Fibroblast of the aortic adventitia (primary cell): ENCODE data around the gene PFKFB4. TPM values are rescaled to one million over a fixed set of nuclear protein-coding genes. Genes with fewer than 3 reads are reported as not detected.
"Not testable (repeated sequence)": the region's sequence is repeated elsewhere in the genome, so short reads cannot be mapped to it uniquely, and the experiment has no call there.

Experiments
- DNase-seq: peaks from one replicate; pipeline ENCODE4 v3.0.0-alpha.2; 2010; ENCODE audit warnings: low read depth
- H3K4me3 ChIP-seq: 2 replicates; pipeline ENCODE4 v1.5.1; 2011; ENCODE audit warnings: low read depth, mild to moderate bottlenecking, control low read depth, low read length, moderate library complexity
- total RNA-seq: library from RNA; depleted of rRNA; stranded (reverse); fragments of >200 nt; gene quantifications from 2 replicates; pipeline ENCODE4 v1.2.3, GENCODE V29; 2012; ENCODE audit warnings: low replicate concordance
- TF ChIP-seq, protein P1 (sequence below): IDR thresholded peaks from 2 replicates; pipeline ENCODE4 v1.5.1; 2011; ENCODE audit warnings: mild to moderate bottlenecking, low read length, control low read depth, inconsistent platforms; ENCODE audit not compliant: insufficient read depth

The PFKFB4 gene
- total RNA-seq, 1 donor: 4.7 TPM

DNA sequence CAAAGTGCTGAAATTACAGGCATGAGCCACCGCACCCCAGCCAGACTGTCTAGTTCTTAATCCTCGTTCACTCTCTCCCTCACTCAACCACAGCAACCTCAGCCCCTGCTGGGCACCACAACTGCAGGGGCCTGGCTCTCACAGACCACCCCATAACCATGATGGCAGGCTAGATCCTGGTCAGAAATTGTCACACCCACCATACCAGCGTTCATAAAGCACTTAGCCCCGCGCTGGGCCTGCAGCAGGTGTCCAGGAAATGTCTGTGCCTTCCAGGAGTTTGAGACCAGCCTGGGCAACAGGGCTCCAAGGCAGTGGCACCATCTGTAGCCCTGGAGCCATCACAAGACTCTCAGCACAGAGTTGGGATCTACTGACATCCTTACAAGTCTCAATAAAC is 54.5 kb downstream of the PFKFB4 start:
- TF ChIP-seq, protein P1, sequence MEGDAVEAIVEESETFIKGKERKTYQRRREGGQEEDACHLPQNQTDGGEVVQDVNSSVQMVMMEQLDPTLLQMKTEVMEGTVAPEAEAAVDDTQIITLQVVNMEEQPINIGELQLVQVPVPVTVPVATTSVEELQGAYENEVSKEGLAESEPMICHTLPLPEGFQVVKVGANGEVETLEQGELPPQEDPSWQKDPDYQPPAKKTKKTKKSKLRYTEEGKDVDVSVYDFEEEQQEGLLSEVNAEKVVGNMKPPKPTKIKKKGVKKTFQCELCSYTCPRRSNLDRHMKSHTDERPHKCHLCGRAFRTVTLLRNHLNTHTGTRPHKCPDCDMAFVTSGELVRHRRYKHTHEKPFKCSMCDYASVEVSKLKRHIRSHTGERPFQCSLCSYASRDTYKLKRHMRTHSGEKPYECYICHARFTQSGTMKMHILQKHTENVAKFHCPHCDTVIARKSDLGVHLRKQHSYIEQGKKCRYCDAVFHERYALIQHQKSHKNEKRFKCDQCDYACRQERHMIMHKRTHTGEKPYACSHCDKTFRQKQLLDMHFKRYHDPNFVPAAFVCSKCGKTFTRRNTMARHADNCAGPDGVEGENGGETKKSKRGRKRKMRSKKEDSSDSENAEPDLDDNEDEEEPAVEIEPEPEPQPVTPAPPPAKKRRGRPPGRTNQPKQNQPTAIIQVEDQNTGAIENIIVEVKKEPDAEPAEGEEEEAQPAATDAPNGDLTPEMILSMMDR: no peak
- no peak overlapping the region for H3K4me3 ChIP-seq
- DNase-seq: no peak

DNA sequence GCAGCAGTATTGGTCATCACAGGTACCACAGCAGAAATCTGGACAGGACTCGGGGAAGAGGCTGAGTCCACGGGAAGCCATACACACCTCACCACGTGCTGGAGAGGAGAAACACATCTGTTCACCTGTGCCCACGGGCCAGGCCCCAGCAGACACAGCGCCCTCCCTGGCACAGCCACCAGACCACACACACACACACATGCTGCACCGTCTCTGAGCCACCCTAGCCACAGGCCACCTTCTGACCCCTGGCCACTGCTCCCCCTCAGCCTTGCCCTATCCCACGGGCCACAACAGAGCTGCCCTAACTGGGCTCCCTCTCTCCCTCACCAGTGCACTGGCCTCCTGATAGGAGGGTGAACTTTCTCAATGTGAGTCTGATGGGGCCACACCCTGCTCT is 55.4 kb downstream of the PFKFB4 start:
- TF ChIP-seq, protein P1: no peak
- H3K4me3 ChIP-seq: no peak overlapping the region
- DNase-seq: no peak

DNA sequence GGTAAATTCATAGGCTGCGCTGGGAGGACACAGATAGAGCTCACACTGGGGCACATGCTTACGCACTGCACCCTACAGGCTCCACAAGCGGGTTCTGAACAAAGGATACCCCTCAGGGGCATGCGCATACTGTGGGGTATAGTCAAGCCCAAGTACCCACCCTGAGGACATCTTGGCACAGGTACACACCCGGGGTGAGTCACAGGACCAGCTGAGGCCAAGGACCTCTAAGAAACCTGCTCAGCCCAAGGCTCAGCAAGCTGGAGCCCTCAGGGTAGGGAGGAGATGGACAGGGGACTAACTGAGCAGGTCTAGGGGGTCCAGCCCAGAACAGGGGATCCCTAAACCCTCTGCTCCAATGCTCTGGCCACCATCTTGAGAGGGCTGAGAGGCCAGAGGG is 55.9 kb downstream of the PFKFB4 start:
- TF ChIP-seq, protein P1: no peak
- no peak for DNase-seq
- H3K4me3 ChIP-seq: no peak overlapping the region

DNA sequence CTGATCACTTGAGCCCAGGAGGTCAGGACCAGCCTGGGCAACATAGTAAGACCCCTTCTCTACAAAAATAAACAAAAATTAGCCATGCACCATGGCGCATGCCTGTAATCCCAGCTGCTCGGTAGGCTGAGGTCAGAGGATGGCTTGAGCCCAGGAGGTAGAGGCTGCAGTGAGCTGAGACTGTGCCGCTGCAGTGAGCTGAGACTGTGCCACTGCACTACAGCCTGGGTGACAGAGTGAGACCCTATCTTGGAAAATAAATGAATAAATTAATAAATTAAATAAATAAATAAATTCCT is 63.5 kb downstream of the PFKFB4 start:
- TF ChIP-seq, protein P1: no peak
- no peak for DNase-seq

DNA sequence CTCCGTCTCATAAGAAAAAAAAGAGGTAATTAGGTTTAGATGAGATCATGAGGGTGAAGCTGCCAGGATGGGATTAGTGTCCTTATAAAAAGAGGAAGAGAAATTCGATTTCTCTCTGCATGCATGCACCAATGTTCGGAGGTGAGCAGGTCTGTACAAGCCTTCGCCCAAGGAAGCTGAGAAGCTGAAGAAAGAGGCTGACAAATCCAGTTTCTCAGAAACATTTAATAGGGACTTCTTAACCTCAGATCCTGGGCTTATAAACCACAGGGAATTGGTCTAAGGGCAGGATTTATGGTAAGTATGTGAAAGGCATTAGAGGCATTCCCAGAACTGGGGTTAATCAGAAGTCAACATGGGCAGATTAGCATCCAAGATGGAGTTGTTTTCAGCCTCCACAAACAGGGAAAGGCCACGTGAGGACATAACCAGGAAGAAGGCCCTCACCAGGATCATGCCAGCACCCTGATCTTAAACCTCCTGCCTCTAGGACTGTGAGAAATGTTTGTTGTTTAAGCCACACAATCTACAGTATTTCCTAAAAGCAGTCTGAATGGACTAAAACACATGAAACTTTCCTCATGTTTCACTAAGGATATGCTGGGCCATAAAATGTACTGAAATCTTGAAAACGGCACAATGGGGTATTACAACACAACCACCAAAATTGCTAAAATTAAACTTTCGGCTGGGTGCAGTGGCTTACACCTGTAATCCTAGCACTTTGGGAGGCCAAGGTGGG is 64.0 kb downstream of the PFKFB4 start:
- TF ChIP-seq, protein P1: no peak
- no peak overlapping the region for H3K4me3 ChIP-seq
- DNase-seq: no peak

More for the DNA sequence above, 63.5 kb downstream of the PFKFB4 start:
- no peak overlapping the region for H3K4me3 ChIP-seq

DNA sequence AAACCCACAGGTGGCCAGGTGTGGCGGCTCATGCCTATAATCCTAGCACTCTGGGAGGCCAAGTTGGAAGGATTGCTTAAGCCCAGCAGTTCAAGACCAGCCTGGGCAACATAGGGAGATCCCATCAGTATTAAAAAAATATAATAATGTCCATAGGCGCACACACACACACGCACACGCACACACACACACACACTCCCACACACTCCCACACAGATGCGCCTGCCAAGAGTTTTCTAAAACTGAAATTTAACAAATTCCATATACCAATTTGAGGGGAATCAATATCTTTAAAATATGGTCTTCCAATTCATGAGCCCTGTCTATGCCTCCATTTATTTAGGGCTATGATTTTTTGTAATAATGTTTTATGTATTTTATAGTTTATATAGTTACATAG is 69.7 kb downstream of the PFKFB4 start:
- no peak overlapping the region for H3K4me3 ChIP-seq
- no peak for DNase-seq
- TF ChIP-seq, protein P1: no peak

DNA sequence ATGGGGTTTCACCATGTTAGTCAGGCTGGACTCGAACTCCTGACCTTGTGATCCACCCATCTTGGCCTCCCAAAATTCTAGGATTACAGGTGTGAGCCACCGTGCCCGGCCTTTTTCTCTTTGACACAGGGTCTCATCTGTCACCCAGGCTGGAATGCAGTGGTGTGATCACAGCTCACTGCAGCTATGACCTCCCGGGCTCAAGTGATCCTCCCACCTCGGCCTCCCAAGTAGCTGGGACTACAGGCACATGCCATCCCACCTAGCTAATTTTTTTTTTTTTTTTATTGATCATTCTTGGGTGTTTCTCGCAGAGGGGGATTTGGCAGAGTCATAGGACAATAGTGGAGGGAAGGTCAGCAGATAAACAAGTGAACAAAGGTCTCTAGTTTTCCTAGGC is 73.8 kb downstream of the PFKFB4 start:
- not testable (repeated sequence) for DNase-seq, H3K4me3 ChIP-seq

DNA sequence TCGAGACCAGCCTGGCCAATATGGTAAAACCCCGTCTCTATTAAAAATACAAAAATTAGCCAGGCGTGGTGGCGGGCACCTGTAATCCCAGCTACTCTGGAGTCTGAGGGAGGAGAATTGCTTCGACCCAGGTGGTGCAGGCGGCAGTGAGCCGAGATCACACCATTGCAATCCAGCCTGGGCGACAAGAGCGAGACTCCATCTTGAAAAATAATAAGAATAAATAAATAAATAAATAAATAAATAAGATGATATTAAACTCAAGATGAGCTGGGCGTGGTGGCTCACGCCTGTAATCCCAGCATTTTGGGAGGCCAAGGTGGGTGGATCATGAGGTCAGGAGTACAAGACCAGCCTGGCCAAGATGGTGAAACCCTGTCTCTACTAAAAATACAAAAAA is 75.7 kb downstream of the PFKFB4 start:
- not testable (repeated sequence) for H3K4me3 ChIP-seq, DNase-seq
